Measurements from ENCODE around the gene PCSK7.

Gene PCSK7

DNA sequence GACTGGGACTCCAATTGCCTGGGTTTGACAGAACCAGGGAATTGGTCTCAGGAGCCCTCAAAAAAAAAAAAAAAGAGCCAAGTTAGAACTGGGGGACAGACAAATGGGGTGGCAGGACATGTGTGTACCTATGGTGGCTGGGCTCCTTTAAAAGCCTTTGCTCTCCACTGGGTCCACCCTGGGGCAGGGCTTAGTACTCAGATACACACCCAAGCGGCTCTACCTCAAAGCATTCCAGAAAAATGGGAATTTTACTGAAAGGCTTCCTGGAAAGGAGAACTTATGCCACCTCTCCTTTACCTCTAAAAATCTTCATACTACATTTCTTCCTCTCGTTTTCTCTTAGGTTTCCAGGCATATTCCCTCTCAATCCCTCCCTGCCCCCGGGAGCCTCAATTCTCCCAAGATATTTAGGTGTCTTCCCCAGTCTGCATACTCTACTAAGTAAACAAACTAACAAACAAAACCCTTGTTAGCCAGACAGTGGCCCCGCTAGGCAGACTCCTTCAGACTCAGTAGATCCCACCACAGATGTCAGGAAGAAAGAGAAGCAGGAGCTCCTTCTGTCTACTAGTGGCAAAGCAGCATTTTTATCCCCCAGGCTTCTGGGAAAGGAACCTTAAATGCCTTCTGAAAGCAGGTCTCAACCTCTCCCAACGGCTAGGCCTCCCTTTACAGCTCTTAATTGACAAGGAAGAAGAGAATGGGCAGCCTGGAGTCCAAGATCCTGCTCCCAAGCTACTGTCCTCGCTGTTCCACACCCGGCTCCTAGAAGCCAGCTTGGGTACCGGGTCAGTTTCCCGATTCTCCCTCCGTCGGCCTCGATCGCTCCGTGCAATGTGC is 653 bp downstream of the PCSK7 start:
- no peak for DNase-seq (ENCODE audit: low read depth, low spot score)

DNA sequence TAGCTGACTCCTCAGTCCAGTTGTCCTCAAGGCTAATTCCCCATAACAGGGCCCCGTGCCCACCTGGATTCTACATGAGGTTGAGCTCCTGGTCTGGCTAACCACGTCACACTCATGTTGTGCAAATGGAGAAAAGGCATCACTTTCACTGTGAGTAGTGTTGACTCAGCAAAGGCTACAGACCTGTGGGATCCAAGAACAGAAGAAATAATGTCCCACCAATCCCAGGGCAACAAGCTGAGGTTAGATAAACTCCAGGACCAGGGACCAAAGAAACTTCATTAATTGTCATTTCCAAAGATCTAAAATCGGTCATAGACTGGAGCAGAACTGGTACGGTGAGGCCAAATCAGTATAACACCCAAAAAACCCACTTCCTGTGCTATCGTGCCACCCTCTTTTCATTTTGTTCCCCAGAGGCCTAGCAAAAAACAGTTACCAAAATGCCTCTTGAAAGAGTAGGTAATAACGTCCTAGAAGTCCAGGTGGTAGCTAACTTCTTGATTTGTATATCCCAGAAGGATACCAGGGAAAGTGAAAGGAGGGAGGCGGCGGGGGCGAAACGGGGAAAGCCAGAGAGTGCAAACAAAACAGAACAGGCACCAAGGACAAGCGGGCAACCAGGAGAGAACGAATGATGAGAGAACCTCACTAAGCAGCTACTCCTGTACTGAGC is 1.4 kb downstream of the PCSK7 start:
- DNase-seq (ENCODE audit: low read depth, low spot score): no peak

DNA sequence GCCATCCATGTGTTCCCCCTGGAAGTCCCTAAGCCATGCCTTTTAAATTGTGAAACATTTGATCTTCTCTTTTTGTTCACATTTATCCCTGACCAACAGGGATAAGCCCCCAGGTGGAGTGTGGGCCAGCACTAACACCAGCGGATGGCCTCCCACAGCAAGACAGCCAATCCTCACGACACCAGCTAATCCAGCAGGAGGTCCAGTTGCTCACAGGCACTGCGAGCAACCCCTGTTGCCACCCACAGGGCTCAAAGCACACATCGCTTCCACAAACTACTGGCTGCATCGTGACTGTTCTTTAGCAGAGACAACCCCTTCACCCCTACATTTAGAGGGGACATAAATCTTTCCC is 2.0 kb downstream of the PCSK7 start:
- no peak for DNase-seq (ENCODE audit: low read depth, low spot score)

DNA sequence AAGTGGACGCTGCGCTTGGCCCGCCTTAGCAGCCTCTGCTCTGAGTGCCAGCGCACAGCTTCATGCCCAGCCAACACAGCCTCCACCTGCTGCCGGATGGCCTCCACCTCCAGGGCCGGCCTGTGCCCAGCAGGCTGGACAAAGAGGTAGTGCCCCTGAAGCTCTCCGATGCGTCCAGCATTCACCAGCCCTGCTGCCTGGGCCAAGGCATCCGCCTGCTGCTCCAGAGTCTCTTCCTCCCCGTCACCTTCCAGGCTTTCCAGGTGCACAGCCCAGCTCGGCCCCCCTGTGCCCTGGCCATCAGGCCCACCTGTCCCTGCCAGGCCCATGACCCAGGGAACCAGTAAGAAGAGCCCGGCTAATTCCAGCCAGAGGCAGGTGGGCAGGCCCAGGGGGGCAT is 2.5 kb downstream of the PCSK7 start:
- DNase-seq (ENCODE audit: low read depth, low spot score): no peak

DNA sequence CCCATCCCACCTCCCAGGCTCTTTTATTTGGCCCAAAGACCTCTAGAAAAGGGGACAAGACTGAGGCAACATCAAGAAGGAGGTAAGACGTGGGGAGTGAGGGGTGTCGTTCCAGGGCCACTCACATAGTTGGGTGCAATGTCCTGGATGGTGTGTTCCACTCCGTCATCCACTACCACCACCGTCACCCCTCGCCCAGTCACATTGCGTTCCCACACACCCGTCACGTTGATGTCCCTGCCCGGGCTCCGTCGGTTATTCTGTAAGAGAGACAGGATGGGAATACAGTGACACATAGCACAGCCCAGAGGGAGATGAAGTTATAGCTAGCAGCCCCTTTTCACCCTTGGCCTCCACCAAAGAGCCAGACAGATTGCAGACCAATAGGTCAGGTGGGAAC is 3.8 kb downstream of the PCSK7 start:
- DNase-seq (ENCODE audit: low read depth, low spot score): no peak

DNA sequence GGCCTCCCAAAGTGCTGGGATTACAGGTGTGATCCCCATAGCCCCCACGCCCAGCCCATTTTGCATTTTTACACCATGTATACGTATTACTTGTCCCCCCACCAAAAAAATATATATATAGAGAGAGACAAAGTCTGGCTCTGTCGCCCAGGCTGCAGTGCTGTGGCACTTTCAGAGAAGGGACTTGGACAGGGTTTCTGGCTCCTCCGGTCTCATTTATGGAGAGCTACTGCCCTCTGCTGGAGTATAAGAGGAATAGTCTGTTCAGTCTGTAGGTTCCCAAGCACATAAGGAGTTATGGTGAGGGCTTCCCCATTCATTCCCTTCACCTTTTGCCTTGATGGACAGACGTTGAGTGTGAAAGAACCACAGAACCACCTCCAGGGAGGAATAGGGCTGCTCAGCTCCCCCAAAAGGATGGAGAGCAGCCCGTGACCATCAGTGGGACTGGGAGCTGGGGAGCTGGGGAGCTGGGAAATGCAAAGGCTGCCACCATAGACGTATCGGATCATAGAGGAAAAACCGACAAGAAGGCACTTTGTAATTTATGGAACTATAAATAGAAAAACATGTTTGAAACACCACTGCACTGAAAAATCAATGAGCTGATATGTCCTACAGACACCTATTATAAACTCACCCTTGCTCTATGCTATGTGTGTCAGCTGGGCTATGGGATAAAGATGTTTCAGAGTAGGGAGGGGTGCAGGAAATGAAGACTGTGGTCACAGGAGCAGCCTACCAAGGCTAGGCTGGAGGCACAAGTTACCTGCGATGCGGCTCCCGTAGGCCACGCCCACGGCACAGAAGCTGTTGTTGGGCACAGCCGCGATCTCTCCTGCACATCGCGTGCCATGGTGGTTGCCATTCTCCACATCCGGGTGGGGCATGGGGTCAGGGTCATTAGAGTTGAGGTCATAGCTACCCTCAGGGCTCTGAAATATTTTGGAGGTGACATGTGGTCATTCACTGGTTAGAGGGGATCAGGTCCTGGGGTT is 5.2 kb downstream of the PCSK7 start:
- DNase-seq (ENCODE audit: low read depth, low spot score): no peak

DNA sequence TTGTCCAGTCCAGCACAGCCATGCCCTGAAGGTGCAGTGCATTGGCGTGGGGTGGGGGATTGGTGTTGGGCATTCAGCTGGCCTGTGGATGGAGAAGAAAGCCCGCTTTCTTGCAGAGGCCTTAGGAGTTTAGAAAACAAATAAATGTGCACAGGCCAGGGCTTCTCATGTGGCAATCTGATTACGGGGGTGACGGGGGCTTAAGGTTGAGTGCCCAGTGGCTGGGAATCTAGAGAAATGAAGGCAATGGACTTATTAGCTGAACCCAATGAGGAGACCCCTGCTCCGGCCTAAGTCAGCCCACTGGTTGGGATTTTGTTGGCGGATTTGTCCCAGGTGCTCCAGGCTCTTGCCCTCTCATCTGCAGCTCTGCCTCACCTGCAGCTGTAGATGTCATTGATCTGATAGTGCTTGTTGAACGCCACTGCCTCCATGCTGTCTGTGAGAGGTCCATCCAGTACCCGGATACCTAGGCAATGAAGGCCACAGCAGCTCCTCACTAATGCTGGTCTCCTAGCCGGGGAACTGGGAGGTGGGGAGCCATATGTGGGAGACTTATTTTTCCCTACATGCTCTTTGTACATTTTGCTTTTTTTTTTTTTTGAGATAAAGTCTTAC is 6.2 kb downstream of the PCSK7 start:
- DNase-seq (ENCODE audit: low read depth, low spot score): no peak

DNA sequence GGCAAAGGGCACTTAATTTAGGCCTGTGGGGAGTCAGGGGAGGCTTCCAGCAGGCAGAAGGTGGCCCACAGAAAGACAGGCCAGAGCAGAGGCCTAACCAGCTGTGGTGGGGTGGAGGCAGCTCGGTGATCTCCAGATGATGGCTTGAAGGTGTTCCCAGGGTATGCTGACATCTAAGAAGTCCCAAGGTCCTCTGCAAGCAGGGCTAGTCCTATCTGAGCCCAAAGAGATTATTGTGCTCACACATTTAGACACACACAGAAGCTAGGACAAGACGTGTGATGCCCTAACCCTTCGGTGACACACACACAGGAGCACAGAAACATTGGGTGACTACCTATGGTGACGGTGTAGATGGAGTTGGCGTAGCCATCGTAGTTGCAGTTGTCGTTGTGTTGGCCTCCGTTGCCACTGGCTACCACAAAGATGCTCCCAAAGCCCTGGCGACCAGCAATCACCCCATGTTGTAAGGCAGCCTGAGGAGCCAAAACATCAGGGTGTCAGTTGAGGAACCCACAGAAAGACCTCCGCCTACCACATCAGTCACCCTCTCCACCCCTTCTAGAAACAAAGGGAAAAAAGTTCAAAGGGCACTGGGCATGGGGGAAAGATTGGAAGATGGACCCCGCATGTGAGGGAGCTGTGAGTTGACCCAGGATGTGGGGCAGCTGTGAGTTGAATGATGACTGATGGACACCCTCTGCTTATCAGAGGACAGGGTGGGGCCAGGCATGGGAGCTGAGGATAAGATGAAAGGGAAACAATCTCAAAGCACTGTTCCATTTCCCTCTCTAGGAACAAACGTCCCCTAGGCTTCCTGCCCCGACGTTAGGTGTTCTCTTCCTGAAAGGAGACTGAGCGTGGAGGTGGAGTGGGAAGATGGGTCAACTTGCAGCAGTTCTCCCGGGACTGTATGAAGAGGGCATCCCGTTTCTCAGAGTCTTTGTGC is 7.9 kb downstream of the PCSK7 start:
- DNase-seq (ENCODE audit: low read depth, low spot score): no peak

DNA sequence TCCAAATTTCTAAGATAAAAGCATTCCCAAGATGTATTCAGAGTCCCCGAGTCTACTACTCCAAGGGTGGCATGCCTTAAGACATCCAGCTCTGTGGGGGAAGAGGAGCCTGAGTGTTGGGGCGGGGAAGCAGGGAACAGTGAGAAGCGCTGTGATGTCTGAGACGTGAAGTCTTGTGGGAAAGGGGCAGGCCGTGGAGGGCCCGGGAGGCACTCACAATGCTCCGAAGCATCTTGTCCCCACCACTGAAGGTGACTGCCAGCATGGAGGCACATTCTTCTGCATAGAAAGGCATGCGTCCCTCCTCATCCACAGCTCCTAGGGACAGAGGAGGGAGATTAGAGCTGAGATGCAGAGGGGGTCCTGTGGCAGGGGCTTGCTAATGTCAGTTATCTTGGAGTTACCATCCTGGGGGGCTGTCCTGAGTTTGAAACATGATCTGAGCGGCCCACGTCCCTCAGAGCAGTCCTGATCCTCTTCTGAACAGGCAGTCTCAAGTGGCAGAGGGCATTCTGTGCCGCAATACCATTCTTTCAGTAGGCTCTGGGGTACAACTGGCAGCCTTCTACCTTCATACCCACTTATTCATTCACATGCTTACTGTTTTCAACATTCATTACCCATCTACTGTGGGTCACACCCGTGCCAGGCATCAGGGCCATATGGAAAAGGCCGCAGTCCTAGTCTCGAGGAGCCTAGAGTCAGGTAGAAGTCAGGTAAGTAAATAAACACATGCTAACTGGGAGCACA is 8.7 kb downstream of the PCSK7 start:
- no peak for DNase-seq (ENCODE audit: low read depth, low spot score)

DNA sequence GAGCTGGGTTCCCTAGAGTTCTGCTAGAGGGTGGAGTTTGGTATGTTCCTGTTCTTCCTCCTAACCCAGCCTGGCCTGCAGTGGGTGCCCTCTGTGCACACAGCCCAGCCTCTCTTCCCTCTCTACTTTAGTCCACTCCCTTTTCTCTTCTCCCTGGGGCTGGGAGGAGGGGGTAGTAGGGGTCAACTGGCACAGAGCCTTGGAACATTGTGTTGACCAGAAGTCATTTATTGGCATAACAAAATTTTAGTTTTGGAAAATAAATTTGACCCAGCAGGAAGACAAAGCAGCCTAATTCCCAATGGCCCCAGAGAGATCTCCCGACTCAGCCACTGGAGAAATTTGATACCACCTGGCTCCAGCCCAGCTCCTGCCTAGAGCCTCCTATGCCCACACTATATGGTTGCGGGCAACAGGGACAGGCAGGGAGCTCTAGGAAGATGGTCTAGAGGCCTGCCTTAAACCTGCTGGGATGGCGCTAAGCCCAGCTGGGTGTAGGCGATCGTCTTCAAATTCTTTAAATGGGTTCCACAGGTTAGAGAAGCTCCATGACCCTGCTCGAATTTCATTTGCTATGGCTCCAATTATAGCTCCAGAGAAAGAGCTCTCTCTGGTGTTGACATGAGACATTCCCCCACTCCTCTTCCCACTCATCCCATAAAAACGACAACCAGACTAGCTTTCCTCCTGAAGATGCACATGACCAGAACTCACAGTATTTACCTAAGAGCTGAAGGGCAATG is 9.9 kb downstream of the PCSK7 start:
- peak; percentile 79 for DNase-seq (ENCODE audit: low read depth, low spot score)

DNA sequence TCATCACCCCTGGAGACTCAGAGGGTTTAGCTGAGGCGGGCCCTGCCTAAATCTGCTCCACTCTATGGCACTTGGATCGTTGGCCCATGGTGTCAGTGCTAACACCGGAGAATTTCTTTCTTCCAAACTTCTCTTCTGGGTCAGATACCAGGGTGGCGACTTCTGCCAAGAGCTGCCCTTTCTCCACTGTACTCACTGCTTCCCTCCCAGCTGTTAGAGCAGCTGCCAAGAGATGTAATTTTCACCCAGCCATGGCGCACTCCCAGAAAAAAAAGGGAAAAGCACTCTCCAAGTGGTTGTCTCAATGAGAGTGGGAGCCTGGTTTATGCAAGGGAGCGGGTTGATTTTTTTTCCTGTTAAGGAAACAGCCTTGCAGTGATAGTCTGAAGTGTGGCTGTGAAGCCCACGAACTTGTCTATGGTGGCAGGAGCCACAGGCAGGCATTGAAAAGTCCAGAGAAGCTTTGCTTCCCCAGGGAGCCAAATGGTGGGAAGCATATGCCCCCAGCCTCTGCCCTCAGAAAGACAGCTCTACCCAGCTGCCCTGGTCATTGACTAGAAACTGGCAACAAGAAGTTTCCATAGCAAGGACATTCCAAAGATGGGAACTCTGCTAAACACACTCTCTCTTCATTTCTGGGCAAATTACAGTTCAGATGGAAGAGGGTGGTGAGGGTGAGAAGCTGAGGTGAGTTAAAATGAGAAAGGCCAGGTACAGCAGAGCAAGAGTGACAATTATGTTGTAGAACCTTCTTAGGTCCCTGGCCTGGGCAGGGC is 10.7 kb downstream of the PCSK7 start:
- DNase-seq (ENCODE audit: low read depth, low spot score): no peak

DNA sequence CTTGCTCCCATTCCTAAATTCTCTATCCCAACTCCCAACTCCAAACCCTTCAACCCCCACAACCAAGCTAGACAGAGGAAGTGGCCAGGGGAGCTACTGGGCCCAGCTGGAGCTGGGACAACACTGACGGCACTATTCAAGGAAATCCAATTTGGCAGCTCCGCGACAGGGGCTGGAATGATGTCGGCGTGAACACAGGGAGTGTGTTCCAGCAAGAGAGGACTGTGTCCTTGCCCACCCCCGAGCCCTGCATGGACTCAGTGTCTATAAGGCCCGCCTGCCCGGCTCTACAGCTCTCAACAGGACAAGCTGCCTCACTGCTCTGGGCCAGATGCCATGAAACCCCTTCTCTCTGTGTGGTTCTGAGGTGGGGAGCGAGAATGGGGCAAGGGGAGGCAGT is 11.3 kb downstream of the PCSK7 start:
- DNase-seq (ENCODE audit: low read depth, low spot score): no peak

DNA sequence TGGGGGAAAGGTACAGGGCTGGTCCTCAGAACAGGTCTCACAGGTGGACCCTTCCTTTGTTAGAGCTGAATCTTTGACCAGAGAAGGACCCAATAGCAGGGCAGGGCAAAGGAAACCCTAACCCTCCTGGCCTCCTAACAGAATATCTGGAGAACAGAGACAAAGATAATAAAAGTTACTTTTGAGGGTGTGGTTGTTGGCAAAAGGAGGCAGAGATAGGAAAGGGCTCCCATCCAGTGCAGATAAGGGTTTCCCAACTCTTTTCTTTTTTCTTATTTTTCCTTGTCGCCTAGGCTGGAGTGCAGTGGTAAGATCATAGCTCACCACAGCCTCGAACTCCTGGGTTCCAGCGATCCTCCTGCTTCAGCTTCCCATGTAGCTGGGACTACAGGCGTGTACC is 11.9 kb downstream of the PCSK7 start:
- no peak for DNase-seq (ENCODE audit: low read depth, low spot score)

DNA sequence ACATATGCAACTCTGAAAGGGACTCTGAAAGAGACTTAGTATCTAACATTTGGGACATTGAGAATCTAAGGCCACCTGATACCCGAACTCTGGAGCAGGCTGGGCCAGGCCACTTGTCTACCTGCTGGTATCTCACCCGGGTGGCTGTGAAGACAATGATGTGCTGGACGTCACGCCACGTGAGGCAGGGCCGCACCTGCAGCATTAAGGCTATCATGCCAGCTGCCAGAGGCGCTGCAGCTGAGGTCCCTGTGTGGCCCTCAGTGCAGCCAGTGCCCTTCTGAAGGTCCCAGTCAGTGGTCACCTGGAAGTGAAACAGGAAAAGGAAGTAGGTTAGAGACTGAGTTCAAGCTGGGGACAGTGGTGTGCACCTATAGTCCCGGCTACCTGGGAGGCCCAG is 12.4 kb downstream of the PCSK7 start:
- no peak for DNase-seq (ENCODE audit: low read depth, low spot score)

DNA sequence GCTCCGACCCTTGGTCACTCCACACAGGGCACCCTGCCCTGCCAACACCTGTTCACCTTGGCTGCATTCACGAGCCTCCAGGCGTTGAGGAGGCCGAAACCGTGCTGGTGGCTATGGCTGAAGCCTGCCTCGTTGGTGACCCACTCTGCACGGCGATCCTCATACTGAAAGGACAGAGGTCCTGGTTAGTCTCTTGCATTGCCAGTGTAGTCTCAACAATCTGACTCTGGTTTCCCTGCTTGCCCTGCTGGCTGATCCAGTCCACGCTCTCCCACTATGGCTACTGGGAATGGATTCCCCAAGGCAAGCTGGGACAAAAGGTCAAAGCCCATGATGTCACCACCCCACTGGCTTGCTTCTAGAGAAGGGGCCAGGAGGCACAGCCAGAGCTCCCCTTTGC is 12.9 kb downstream of the PCSK7 start:
- DNase-seq (ENCODE audit: low read depth, low spot score): no peak

DNA sequence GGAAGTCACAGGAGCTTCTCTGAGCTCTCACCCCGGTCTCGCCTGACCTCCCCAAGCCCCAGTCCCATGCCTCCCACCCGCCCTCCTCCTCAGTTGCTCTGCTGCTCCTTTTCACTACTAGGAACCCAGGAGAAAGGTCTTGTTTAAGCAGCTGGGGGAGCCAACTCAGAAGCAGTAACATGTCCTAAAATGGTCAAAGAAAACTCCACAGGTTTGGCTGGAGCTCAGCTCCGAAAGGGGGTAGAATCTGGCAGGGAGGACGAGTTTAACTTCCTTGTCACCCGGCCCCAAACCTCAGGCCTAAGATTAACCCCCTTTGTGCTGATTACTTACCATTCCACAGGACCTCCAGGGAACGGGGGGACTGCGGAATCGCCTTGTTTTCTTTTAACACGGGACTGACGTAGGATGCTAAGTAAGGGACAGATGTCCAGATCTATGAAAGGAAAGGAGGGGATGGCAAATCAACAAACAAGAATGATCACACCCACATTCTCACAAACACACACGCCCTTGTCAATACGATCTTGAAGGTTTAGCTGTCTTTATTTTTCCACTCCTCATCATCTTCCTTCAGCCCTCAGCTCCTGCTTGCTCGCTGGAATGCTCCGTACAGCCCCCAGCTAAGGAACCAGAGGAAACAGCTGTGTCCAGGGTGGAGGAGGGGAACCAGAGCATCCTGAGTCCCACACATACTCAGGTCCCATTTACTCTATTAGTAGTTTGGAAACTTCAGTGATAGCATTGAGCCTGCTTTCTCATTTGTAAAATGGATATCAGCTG is 13.5 kb downstream of the PCSK7 start:
- DNase-seq (ENCODE audit: low read depth, low spot score): no peak

Data from brain pericyte (primary cell).